Motor neuron (in vitro differentiated cells): Measurements from ENCODE around the gene REEP3. TPM values are rescaled to one million over a fixed set of nuclear protein-coding genes. Genes with fewer than 3 reads are reported as not detected.
"Not testable (repeated sequence)": the region's sequence is repeated elsewhere in the genome, so short reads cannot be mapped to it uniquely, and the experiment has no call there.

ENCODE experiments used
- ATAC-seq, 8 experiments: fragments of 200-7000 bp; cut with Tn5 transposase; replicated peaks in 6 of 8; 2 replicates each; pipeline ENCODE4 v1.8.0; 2021; ENCODE audit warnings: mild to moderate bottlenecking in 8 of 8, moderate library complexity in 8 of 8
- H3K27ac ChIP-seq, 2 donors: fragments of 250-450 bp; sonication (Bioruptor Pico); 2 replicates each; pipeline ENCODE4 v1.9.0; 2021; ENCODE audit warnings: antibody characterized with exemption in 2 of 2, mild to moderate bottlenecking in 2 of 2, moderate library complexity in 1 of 2
- H3K4me1 ChIP-seq, 2 donors: fragments of 250-450 bp; sonication (Bioruptor Pico); replicated peaks in 1 of 2; 2 replicates each; pipeline ENCODE4 v1.6.1; 2021; ENCODE audit warnings: antibody characterized with exemption in 2 of 2, mild to moderate bottlenecking in 2 of 2, moderate library complexity in 1 of 2
- H3K4me3 ChIP-seq, 5 donors: fragments of 250-450 bp; sonication (Bioruptor Pico); 2 replicates each; pipeline ENCODE4 v1.9.0; 2021; ENCODE audit warnings: antibody characterized with exemption in 5 of 5, mild to moderate bottlenecking in 5 of 5, moderate library complexity in 4 of 5
- WGBS, 10 experiments: fragments of 450-650 bp; shearing (Covaris generic); methylation state at CpG; one replicate each; pipeline ENCODE4 v1.0.0; 2022; 5-methylcytosine and 5-hydroxymethylcytosine counted together
- in situ Hi-C, 9 experiments: fragments of 400-800 bp; cut with MboI; loops; one replicate each; pipeline ENCODE4 v1.15.0; 2021; ENCODE audit warnings: low sequenced_read_pairs in 9 of 9, low pct_unique_long_range_greater_than_20kb in 2 of 9; ENCODE audit not compliant: unreplicated experiment in 9 of 9
- total RNA-seq, 8 experiments: library from RNA; unstranded; fragments of 300-600 nt; gene quantifications; 2 replicates each; pipeline versions ENCODE4 v1.2.3 to v1.2.4, GENCODE V29; 2022

The REEP3 gene
- total RNA-seq, 8 experiments from 2014 or later = 12.3 to 33.7 (median 19.9) TPM

DNA sequence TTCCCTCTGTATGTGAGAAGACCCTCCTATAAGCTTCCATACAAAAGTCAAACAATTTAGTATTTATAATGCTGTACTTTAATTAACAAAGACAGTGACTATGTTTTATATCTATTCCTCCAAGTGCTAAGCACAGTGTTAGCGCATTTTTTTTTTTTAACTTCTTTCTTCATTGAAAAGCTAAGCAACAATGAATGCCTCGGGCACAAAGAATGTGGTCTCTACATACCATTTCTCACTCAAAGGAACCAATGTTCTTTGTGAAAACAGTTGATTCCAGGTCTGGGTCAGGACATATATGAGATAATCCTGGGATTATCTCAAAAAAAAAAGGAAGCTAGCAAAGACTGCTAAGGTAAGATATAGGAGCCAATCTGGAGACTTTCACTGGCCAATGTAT, 26.2 kb upstream of the REEP3 start:
- WGBS, 10 experiments = 91 to 100% (median 100%) methylated on average over 1 to 2 of the region's 2 CpGs; no CpG with 5 or more reads in 1 of the 10 experiments
- ATAC-seq = peak in 1 of 8 experiments; percentile 40
- Histone ChIP-seq H3K4me1 (no peaks in the 10 kb centered on the region), H3K4me3 (no peak overlapping the region), H3K27ac (no peak overlapping the region)
- in situ Hi-C loops = loop anchor here in 1 of 9 experiments (25.0 kb wide), 1 partner anchor 217 kb away; no protein-coding TSS in a partner anchor

- no peak overlapping the region for H3K27ac ChIP-seq
- H3K4me1 ChIP-seq = no peaks in the 10 kb centered on the region
- ATAC-seq = no peak
- in situ Hi-C loops = loop anchor here in 1 of 9 experiments (25.0 kb wide), 1 partner anchor 216 kb away; no protein-coding TSS in a partner anchor
- WGBS, 10 experiments = 22 to 100% (median 100%) methylated on average over 1 of the region's 1 CpG; no CpG with 5 or more reads in 4 of the 10 experiments
- H3K4me3 ChIP-seq = no peak overlapping the region
Observed at GRCh38 chr10:63496561-63496960, 24.6 kb upstream of the REEP3 start.

GRCh38 chr10:63497321-63497720, 23.9 kb upstream of the REEP3 start:
- no peak overlapping the region for H3K27ac ChIP-seq
- H3K4me3 ChIP-seq = no peak overlapping the region
- no peaks in the 10 kb centered on the region for H3K4me1 ChIP-seq
- 60 to 100% (median 100%) methylated on average over 1 of the region's 1 CpG; no CpG with 5 or more reads in 3 of the 10 experiments for WGBS, 10 experiments
- in situ Hi-C loops = loop anchor here in 1 of 9 experiments (25.0 kb wide), 1 partner anchor 215 kb away; no protein-coding TSS in a partner anchor
- no peak for ATAC-seq

GRCh38 chr10:63498665-63499064, 22.5 kb upstream of the REEP3 start:
- WGBS, 10 experiments = 80 to 100% (median 100%) methylated on average over 1 of the region's 1 CpG; no CpG with 5 or more reads in 3 of the 10 experiments
- in situ Hi-C loops = loop anchor here in 1 of 9 experiments (25.0 kb wide), 1 partner anchor 214 kb away; no protein-coding TSS in a partner anchor
- H3K4me1 ChIP-seq = no peaks in the 10 kb centered on the region
- no peak overlapping the region for H3K27ac ChIP-seq
- no peak for ATAC-seq
- H3K4me3 ChIP-seq = no peak overlapping the region

DNA sequence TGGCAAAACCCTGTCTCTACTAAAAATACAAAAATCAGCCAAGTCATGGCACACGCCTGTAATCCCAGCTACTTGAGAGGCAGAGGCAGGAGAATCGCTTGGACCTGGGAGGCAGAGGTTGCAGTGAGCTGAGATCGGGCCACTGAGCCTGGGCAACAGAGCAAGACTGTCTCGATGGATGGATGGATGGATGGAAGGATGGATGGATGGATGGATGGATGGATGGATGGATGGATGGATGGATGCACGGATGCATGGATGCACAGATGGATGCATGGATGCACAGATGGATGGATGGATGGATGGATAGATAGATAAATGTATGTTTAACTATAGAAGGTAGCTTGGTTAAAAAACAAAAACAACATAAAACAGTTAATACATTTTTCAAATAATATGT, 20.6 kb upstream of the REEP3 start:
- H3K4me1 ChIP-seq, H3K27ac ChIP-seq, ATAC-seq, in situ Hi-C loops, H3K4me3 ChIP-seq: not testable (repeated sequence)
- WGBS, 10 experiments = 87 to 100% (median 95%) methylated on average over 1 to 4 of the region's 5 CpGs; no CpG with 5 or more reads in 2 of the 10 experiments

DNA sequence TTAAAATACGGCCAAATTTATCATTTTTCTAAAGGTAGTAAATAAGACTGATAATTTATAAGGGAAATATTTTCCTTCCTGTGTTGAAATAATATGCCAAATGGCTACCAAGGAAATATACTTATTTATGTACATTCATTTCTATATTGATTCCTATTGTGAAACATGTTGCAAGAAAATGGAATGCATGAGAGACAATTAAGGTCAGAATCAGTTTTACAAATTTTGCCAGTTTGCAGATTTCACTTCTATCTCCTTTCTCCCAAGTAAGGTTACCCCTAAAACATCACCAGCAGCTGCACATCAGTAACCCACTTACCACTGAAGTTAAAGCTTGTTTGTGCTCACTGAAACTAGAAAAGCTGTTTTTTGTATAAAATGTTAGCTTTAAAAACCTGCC, 19.2 kb upstream of the REEP3 start:
- no peak overlapping the region for H3K4me3 ChIP-seq
- in situ Hi-C loops = no loop called here
- no peak for ATAC-seq
- no peak overlapping the region for H3K27ac ChIP-seq
- H3K4me1 ChIP-seq = peaks cover 0 to 3% of the 10 kb centered on the region in 2 donors
- 83 to 100% (median 100%) methylated on average over 1 of the region's 1 CpG; no CpG with 5 or more reads in 2 of the 10 experiments for WGBS, 10 experiments

GRCh38 chr10:63502832-63503231, 18.4 kb upstream of the REEP3 start:
- in situ Hi-C loops = no loop called here
- Histone ChIP-seq H3K4me3 (no peak overlapping the region), H3K4me1 (peaks cover 0 to 3% of the 10 kb centered on the region in 2 donors), H3K27ac (no peak overlapping the region)
- WGBS, 10 experiments = 100% methylated on average over 1 of the region's 1 CpG; no CpG with 5 or more reads in 3 of the 10 experiments
- no peak for ATAC-seq

GRCh38 chr10:63503395-63503794, 17.8 kb upstream of the REEP3 start:
- peak in 4 of 8 experiments; percentile 24 to 65 (median 57) for ATAC-seq
- in situ Hi-C loops = no loop called here
- no peak overlapping the region for H3K27ac ChIP-seq
- no peak overlapping the region for H3K4me3 ChIP-seq
- peaks cover 0 to 3% of the 10 kb centered on the region in 2 donors for H3K4me1 ChIP-seq
- 43 to 100% (median 77%) methylated on average over 1 to 4 of the region's 4 CpGs; no CpG with 5 or more reads in 1 of the 10 experiments for WGBS, 10 experiments

DNA sequence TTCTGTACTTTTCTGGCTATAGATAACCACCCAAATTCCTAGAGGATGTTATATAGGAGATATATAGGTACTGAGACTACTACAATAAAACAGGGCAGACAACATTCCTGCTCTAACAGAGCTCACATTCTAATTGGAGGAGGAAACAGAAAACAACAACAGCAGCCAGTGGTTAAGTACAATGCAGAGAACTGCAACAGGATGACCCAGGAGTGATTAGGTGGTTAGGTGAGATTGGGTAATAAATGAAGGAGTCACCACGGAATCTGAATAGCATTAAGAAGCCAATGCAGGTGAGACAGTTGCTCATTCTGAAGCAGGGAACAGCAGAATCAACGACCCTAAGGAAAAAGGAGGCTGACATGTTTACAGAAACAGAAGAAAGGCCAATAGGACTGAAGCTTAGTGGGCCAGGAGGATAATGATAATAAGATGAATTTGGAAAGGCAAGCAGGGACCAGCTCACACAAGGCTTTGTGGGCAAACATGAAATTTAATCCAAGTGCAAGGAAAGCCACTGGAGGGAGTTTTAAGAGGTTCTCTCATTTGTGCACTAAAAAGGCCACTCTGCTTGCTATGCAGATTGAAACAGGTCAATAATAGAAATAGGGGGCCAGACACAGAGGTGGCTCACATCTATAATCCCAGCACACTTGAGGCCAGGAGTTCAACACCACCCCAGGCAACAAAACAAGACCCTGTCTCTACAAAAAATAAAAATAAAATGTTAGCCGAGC, 16.9 kb upstream of the REEP3 start:
- Histone ChIP-seq H3K27ac (no peak overlapping the region), H3K4me3 (no peak overlapping the region), H3K4me1 (peaks cover 0 to 3% of the 10 kb centered on the region in 2 donors)
- no peak for ATAC-seq
- 21 to 94% (median 66%) methylated on average over 1 to 3 of the region's 3 CpGs; no CpG with 5 or more reads in 1 of the 10 experiments for WGBS, 10 experiments
- in situ Hi-C loops = no loop called here

DNA sequence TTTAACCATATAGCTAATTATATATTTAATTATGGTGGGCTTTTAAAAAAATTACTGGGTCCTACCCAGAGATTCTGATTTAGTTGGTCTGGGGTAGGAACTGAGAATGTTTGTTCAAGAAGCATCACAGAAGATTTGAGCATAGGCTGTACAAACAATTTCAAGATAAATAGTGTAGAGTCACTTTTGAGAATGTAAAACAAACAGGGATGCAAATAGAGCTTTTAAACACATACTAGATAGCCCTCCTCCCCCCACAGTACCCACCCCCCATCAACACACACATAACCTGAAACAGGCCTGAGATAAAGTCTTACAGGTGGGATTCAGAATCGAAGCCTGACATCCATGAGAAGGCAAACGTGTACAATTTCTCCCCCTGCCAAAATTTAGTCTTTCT, 15.6 kb upstream of the REEP3 start:
- ATAC-seq = no peak
- in situ Hi-C loops = no loop called here
- WGBS, 10 experiments = 57 to 100% (median 80%) methylated on average over 1 to 2 of the region's 2 CpGs; no CpG with 5 or more reads in 4 of the 10 experiments
- no peak overlapping the region for H3K27ac ChIP-seq
- no peak overlapping the region for H3K4me3 ChIP-seq
- H3K4me1 ChIP-seq = peaks cover 0 to 3% of the 10 kb centered on the region in 2 donors

DNA sequence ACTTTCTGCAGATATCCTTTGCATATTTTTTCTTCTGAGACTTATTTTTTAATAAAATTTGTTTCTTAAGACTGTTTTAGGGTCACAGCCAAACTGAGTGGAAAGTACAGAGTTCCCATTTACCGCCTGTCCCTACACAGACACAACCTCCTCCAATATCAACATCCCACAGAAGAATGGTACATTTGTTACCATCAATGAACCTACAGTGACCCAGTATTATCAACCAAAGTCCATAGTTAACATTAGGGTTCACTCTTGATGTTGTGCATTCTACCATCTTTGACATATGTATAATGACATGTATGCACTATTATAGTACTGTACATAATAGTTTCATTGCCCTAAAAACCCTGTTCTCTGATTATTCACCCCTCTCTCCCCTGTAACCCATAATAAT, 14.6 kb upstream of the REEP3 start:
- ATAC-seq = no peak
- Histone ChIP-seq H3K4me3 (no peak overlapping the region), H3K4me1 (peaks cover 0 to 3% of the 10 kb centered on the region in 2 donors), H3K27ac (no peak overlapping the region)
- in situ Hi-C loops = no loop called here
- 89 to 100% (median 100%) methylated on average over 1 of the region's 1 CpG; no CpG with 5 or more reads in 3 of the 10 experiments for WGBS, 10 experiments

- Histone ChIP-seq H3K27ac (no peak overlapping the region), H3K4me3 (no peak overlapping the region), H3K4me1 (peaks cover 0 to 7% of the 10 kb centered on the region in 2 donors)
- WGBS, 10 experiments = 40 to 100% (median 83%) methylated on average over 1 to 5 of the region's 5 CpGs; no CpG with 5 or more reads in 1 of the 10 experiments
- in situ Hi-C loops = no loop called here
- ATAC-seq = peak in 2 of 8 experiments; percentile 42 to 48
Observed at GRCh38 chr10:63515002-63515763, 6.0 kb upstream of the REEP3 start.

DNA sequence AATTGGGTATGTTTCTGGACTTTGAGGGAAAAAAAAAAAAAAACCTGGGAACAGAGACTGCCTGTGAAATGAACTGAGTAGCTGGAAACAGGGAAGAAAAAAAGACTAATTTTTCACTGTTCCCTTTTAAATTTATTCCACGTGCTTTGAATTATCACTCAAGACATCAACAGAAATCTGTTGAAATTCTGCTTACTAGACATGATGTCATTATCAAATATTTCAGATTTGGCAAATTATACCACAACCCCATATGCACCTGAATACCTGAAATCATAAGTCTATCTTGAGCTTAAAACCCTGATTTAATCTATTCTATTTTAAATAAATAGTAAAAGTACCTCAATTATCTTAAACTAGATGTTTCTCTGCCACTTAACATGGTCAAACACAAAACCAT, 5.0 kb upstream of the REEP3 start:
- Histone ChIP-seq H3K27ac (no peak overlapping the region), H3K4me1 (peaks cover 0 to 7% of the 10 kb centered on the region in 2 donors), H3K4me3 (no peak overlapping the region)
- in situ Hi-C loops = no loop called here
- ATAC-seq = no peak
- WGBS, 10 experiments = 18 to 100% (median 87%) methylated on average over 1 of the region's 1 CpG; no CpG with 5 or more reads in 1 of the 10 experiments
